Measurements from ENCODE around the gene SERPIND1. TPM values are rescaled to one million over a fixed set of nuclear protein-coding genes. Genes with fewer than 3 reads are reported as not detected.

Gene SERPIND1
- polyA plus RNA-seq, 1 donor from 2014 or later: not detected

DNA sequence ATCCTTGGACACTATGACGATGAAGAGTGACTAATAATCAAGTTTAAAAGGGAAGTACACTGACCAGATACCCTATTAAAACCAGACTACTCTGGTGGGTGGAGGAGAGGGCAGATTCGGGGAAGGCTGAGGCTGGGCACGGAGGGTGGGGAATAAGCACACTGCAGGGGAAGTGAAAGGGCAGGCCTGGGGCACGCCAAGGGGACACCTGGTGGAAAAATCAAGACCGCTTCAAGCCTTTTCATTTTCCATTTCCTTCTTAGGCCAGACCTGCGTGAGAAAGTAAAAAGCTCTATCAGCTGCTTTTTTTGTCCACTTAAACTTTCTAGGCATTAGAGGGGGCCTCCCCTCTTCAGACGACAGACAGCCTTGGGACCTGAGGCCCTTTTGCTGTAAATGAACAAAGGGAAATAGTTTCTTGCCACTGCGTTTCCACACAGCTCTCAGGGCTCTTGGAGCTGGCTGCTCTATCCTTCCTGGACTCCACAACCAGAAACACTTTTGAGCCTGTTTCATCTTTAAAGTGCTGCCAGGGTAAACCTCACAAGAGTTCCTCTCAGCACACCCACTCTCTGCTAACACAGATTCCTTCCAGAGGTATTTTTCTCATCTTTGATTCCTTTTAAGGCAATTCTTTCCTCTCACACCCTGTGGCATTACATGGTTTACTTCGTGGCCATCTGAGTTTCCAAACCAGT lies 25.0 kb upstream of the SERPIND1 start:
- Histone ChIP-seq H3K9me2 (ENCODE audit: insufficient read depth, low read length) (no peaks in the 10 kb centered on the region), H3K27ac (ENCODE audit: low read length) (no peak overlapping the region), H3K79me2 (replicated peaks; ENCODE audit: insufficient read depth, low read length) (no peaks in the 10 kb centered on the region), H3K9me3 (ENCODE audit: low read length) (no peaks in the 10 kb centered on the region), H3K27me3 (ENCODE audit: insufficient read depth, low read depth, low read length) (no peaks in the 10 kb centered on the region), H3K4me3 (ENCODE audit: low read length) (no peak overlapping the region), H2AFZ (ENCODE audit: low read depth, low read length) (no peak overlapping the region), H3K9ac (ENCODE audit: low read length) (no peak overlapping the region), H3K4me2 (ENCODE audit: low read length) (no peak overlapping the region), H4K20me1 (ENCODE audit: insufficient read depth) (no peaks in the 10 kb centered on the region), H3F3A (ENCODE audit: insufficient read depth, low read length, poor library complexity, severe bottlenecking) (no peaks in the 10 kb centered on the region), H3K36me3 (ENCODE audit: insufficient read depth, low read length) (peaks cover 8% of the 10 kb centered on the region)
- TF ChIP-seq RAD21 (conservative IDR thresholded peaks at IDR 0.05): no peak
- TF ChIP-seq TAF1 (IDR thresholded peaks at IDR 0.05; ENCODE audit: low read depth): no peak
- no peak for TF ChIP-seq MXI1 (conservative IDR thresholded peaks at IDR 0.05; ENCODE audit: poor library complexity, severe bottlenecking)
- TF ChIP-seq SMC3 (conservative IDR thresholded peaks at IDR 0.05; ENCODE audit: poor library complexity): no peak
- no peak for TF ChIP-seq EZH2 (IDR thresholded peaks at IDR 0.05; ENCODE audit: borderline replicate concordance, insufficient read depth, low read length, poor library complexity, severe bottlenecking)
- TF ChIP-seq, protein P1, sequence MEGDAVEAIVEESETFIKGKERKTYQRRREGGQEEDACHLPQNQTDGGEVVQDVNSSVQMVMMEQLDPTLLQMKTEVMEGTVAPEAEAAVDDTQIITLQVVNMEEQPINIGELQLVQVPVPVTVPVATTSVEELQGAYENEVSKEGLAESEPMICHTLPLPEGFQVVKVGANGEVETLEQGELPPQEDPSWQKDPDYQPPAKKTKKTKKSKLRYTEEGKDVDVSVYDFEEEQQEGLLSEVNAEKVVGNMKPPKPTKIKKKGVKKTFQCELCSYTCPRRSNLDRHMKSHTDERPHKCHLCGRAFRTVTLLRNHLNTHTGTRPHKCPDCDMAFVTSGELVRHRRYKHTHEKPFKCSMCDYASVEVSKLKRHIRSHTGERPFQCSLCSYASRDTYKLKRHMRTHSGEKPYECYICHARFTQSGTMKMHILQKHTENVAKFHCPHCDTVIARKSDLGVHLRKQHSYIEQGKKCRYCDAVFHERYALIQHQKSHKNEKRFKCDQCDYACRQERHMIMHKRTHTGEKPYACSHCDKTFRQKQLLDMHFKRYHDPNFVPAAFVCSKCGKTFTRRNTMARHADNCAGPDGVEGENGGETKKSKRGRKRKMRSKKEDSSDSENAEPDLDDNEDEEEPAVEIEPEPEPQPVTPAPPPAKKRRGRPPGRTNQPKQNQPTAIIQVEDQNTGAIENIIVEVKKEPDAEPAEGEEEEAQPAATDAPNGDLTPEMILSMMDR (IDR thresholded peaks at IDR 0.05; ENCODE audit: poor library complexity, severe bottlenecking): no peak
- TF ChIP-seq POLR2AphosphoS5 (IDR thresholded peaks at IDR 0.05): no peak

DNA sequence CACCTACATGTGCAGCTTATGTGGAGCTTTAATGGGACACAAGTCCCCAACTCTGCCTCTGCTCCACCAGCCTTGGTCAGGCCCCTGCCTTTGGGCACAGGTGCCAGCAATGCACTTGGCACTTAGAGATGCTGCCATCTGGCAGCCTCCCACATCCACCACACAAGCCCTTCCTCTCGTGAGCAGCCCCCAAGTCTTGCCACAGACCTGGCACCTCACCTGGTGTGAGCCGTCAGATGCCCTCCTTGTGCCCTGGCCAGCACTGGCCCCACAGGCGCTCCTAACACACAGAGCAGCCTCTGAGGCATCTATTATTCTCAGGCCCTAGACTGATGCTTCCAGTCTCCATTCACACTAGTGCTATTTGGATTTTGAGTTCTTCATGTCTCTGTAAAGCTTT lies 24.5 kb upstream of the SERPIND1 start:
- TF ChIP-seq TAF1 (IDR thresholded peaks at IDR 0.05; ENCODE audit: low read depth): no peak
- TF ChIP-seq, protein P2, sequence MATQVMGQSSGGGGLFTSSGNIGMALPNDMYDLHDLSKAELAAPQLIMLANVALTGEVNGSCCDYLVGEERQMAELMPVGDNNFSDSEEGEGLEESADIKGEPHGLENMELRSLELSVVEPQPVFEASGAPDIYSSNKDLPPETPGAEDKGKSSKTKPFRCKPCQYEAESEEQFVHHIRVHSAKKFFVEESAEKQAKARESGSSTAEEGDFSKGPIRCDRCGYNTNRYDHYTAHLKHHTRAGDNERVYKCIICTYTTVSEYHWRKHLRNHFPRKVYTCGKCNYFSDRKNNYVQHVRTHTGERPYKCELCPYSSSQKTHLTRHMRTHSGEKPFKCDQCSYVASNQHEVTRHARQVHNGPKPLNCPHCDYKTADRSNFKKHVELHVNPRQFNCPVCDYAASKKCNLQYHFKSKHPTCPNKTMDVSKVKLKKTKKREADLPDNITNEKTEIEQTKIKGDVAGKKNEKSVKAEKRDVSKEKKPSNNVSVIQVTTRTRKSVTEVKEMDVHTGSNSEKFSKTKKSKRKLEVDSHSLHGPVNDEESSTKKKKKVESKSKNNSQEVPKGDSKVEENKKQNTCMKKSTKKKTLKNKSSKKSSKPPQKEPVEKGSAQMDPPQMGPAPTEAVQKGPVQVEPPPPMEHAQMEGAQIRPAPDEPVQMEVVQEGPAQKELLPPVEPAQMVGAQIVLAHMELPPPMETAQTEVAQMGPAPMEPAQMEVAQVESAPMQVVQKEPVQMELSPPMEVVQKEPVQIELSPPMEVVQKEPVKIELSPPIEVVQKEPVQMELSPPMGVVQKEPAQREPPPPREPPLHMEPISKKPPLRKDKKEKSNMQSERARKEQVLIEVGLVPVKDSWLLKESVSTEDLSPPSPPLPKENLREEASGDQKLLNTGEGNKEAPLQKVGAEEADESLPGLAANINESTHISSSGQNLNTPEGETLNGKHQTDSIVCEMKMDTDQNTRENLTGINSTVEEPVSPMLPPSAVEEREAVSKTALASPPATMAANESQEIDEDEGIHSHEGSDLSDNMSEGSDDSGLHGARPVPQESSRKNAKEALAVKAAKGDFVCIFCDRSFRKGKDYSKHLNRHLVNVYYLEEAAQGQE (IDR thresholded peaks at IDR 0.05; ENCODE audit: borderline replicate concordance): no peak
- no peak for TF ChIP-seq MXI1 (conservative IDR thresholded peaks at IDR 0.05; ENCODE audit: poor library complexity, severe bottlenecking)
- TF ChIP-seq RAD21 (conservative IDR thresholded peaks at IDR 0.05): no peak
- no peak for TF ChIP-seq SMC3 (conservative IDR thresholded peaks at IDR 0.05; ENCODE audit: poor library complexity)
- TF ChIP-seq POLR2AphosphoS5 (IDR thresholded peaks at IDR 0.05): no peak
- TF ChIP-seq, protein P1 (IDR thresholded peaks at IDR 0.05; ENCODE audit: poor library complexity, severe bottlenecking): no peak
- TF ChIP-seq EP300 (conservative IDR thresholded peaks at IDR 0.05; ENCODE audit: poor library complexity, severe bottlenecking): no peak
- no peak for TF ChIP-seq EZH2 (IDR thresholded peaks at IDR 0.05; ENCODE audit: borderline replicate concordance, insufficient read depth, low read length, poor library complexity, severe bottlenecking)
- Histone ChIP-seq H3K9me2 (ENCODE audit: insufficient read depth, low read length) (no peaks in the 10 kb centered on the region), H3K79me2 (replicated peaks; ENCODE audit: insufficient read depth, low read length) (no peaks in the 10 kb centered on the region), H3K4me2 (ENCODE audit: low read length) (no peak overlapping the region), H3K4me3 (ENCODE audit: low read length) (no peak overlapping the region), H3K36me3 (ENCODE audit: insufficient read depth, low read length) (peaks cover 8% of the 10 kb centered on the region), H2AFZ (ENCODE audit: low read depth, low read length) (no peak overlapping the region), H3K9me3 (ENCODE audit: low read length) (no peaks in the 10 kb centered on the region), H4K20me1 (ENCODE audit: insufficient read depth) (no peaks in the 10 kb centered on the region), H3F3A (ENCODE audit: insufficient read depth, low read length, poor library complexity, severe bottlenecking) (no peaks in the 10 kb centered on the region), H3K27me3 (ENCODE audit: insufficient read depth, low read depth, low read length) (no peaks in the 10 kb centered on the region), H3K27ac (ENCODE audit: low read length) (no peak overlapping the region), H3K9ac (ENCODE audit: low read length) (no peak overlapping the region)
